MCF 10A (cell line): Measurements from ENCODE around the gene GRIK1. TPM values are rescaled to one million over a fixed set of nuclear protein-coding genes. Genes with fewer than 3 reads are reported as not detected.

Source experiments
- BruUV-seq: library from RNA; stranded (reverse); fragments of 400-500 nt; replicated peaks from 2 replicates; lab custom pipeline; 2021; lab: Mats Ljungman, UMichigan
- CTCF ChIA-PET: fragments of 300-600 bp; sonication (Branson Sonifier 250); formaldehyde crosslinking; extraction: SDS; loops from one replicate; lab custom pipeline; 2021; ENCODE audit warnings: antibody characterized with exemption, inconsistent platforms; lab: Yijun Ruan, JAX
- POLR2A ChIA-PET: fragments of 300-600, 350-650 bp; sonication (Branson Sonifier 250); formaldehyde crosslinking; extraction: SDS; loops from one replicate; lab custom pipeline; 2020; ENCODE audit warnings: antibody characterized with exemption, inconsistent platforms; lab: Yijun Ruan, JAX
- DNase-seq: peaks from one replicate; pipeline ENCODE4 v3.0.0-alpha.2; 2018; ENCODE audit not compliant: unreplicated experiment
- H3K27ac Mint-ChIP-seq: one replicate; pipeline ENCODE4 v1.8.0; 2022; ENCODE audit warnings: mild to moderate bottlenecking, low read depth, mixed read lengths; ENCODE audit not compliant: unreplicated experiment
- H3K27me3 Mint-ChIP-seq: one replicate; pipeline ENCODE4 v1.8.0; 2022; ENCODE audit warnings: mixed read lengths; ENCODE audit not compliant: insufficient read depth, unreplicated experiment
- H3K36me3 Mint-ChIP-seq: one replicate; pipeline ENCODE4 v1.8.0; 2022; ENCODE audit warnings: mild to moderate bottlenecking, moderate library complexity, mixed read lengths; ENCODE audit not compliant: insufficient read depth, unreplicated experiment
- H3K4me1 Mint-ChIP-seq: one replicate; pipeline ENCODE4 v1.8.0; 2022; ENCODE audit warnings: mixed read lengths; ENCODE audit not compliant: insufficient read depth, unreplicated experiment
- H3K4me3 Mint-ChIP-seq: one replicate; pipeline ENCODE4 v1.8.0; 2022; ENCODE audit warnings: mild to moderate bottlenecking, moderate library complexity, mixed read lengths; ENCODE audit not compliant: unreplicated experiment
- H3K9me3 Mint-ChIP-seq: one replicate; pipeline ENCODE4 v1.8.0; 2022; ENCODE audit warnings: mixed read lengths; ENCODE audit not compliant: unreplicated experiment
- CTCF ChIP-seq: fragments of 200-600 bp; IDR thresholded peaks from one replicate; pipeline ENCODE4 v1.8.0; 2022; ENCODE audit warnings: antibody characterized with exemption, mild to moderate bottlenecking; ENCODE audit not compliant: unreplicated experiment
- intact Hi-C: fragments of 100-400 bp; cut with micrococcal nuclease; formaldehyde crosslinking; loops from 2 replicates; pipeline ENCODE4 v1.14.1; 2022
- total RNA-seq: library from RNA; stranded (reverse); gene quantifications from 2 replicates; pipeline ENCODE4 v1.2.3, GENCODE V29; 2022

GRIK1 gene
- total RNA-seq, 1 experiment from 2014 or later, result not detected

DNA sequence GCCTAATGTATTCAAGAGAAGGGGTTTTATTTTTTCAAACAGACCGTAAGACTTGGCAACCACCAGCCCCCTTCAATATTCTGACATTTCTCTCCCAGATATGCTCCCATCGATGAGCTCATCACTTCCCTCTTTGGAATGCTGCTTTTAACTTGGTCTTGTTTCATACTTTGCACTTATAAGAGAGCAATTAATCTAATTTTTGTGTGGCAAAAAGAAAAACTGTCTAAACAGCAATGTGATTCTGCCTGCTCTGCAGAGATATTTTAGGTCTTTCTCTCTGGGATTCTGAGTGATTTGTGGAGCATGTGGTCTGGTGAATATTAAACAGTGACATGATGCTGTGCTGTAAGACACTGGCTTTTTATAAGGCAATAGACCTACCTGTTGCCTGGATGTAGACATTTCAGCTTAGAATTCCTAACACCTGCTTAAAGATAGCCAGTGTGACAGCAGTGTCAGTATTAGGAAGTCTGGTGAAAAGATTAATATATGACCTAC lies 356.3 kb downstream of the GRIK1 start:
- BruUV-seq, result no TSS peak

GRCh38 chr21:29582855-29583254 lies 356.9 kb downstream of the GRIK1 start:
- DNase-seq, result no peak
- no peak overlapping the region for H3K4me3 Mint-ChIP-seq
- BruUV-seq, result no TSS peak
- H3K4me1 Mint-ChIP-seq, result no peaks in the 10 kb centered on the region
- no peak overlapping the region for H3K27ac Mint-ChIP-seq
- POLR2A ChIA-PET, result no interaction called here
- H3K9me3 Mint-ChIP-seq, result no peaks in the 10 kb centered on the region
- CTCF ChIA-PET, result no interaction called here
- H3K36me3 Mint-ChIP-seq, result no peaks in the 10 kb centered on the region
- intact Hi-C loops, result no loop called here
- TF ChIP-seq CTCF, result no peak
- no peaks in the 10 kb centered on the region for H3K27me3 Mint-ChIP-seq

More for the DNA sequence above, 356.3 kb downstream of the GRIK1 start:
- intact Hi-C loops, result no loop called here
- Mint-ChIP-seq H3K27ac (no peak overlapping the region), H3K9me3 (no peaks in the 10 kb centered on the region), H3K4me3 (no peak overlapping the region), H3K36me3 (no peaks in the 10 kb centered on the region), H3K27me3 (no peaks in the 10 kb centered on the region), H3K4me1 (no peaks in the 10 kb centered on the region)
- no peak for TF ChIP-seq CTCF
- ChIA-PET POLR2A (interaction anchor here (0.7 kb wide), 1 partner anchor 39 kb away, joined by 3 read pairs; no protein-coding TSS in a partner anchor), CTCF (interaction anchor here (0.5 to 0.7 kb wide), 2 partner anchors 12 to 1368 kb away, joined by 3 read pairs; no protein-coding TSS in a partner anchor)
- no peak for DNase-seq

DNA sequence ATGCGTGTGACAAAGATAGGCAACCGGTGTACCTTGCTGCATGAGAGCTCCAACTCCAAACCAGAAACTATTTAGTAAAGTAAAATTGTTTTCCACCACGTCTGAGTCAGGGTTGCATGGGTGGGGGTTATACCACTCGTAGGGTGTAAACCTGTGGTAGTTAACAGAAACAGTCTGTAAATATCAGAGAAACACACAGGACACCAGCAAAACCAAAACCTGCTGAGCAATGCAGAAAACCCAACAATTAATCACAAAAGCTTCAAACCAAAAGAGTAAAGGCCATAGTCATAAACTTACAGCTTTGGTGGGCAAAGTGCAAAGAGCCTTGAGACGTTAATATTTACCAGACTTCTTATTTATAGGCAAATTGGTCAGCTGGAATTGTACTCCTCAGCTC lies 358.4 kb downstream of the GRIK1 start:
- no peaks in the 10 kb centered on the region for H3K9me3 Mint-ChIP-seq
- POLR2A ChIA-PET, result no interaction called here
- no peaks in the 10 kb centered on the region for H3K4me1 Mint-ChIP-seq
- no peaks in the 10 kb centered on the region for H3K27me3 Mint-ChIP-seq
- no TSS peak for BruUV-seq
- no peaks in the 10 kb centered on the region for H3K36me3 Mint-ChIP-seq
- CTCF ChIA-PET, result no interaction called here
- no peak overlapping the region for H3K4me3 Mint-ChIP-seq
- no peak for DNase-seq
- H3K27ac Mint-ChIP-seq, result no peak overlapping the region
- no peak for TF ChIP-seq CTCF
- intact Hi-C loops, result no loop called here

- Mint-ChIP-seq H3K36me3 (no peaks in the 10 kb centered on the region), H3K9me3 (no peaks in the 10 kb centered on the region), H3K4me1 (no peaks in the 10 kb centered on the region), H3K4me3 (no peak overlapping the region), H3K27ac (no peak overlapping the region), H3K27me3 (no peaks in the 10 kb centered on the region)
- ChIA-PET POLR2A (no interaction called here), CTCF (no interaction called here)
- intact Hi-C loops, result no loop called here
- no peak for TF ChIP-seq CTCF
- no TSS peak for BruUV-seq
- no peak for DNase-seq
Measured at GRCh38 chr21:29580732-29581285, 359.0 kb downstream of the GRIK1 start.
